Stimulated activated naive CD4-positive, alpha-beta T cell treated with Interleukin-2 at 50 U/mL for 16 hours (primary cell): ENCODE measurements around the gene PRSS2.
A peak's percentile ranks its signal among the peaks of the same experiment; 100 is the strongest.

Experiments used
- DNase-seq: peaks from one replicate; lab custom pipeline; 2025; lab: John Stamatoyannopoulos, UW

Gene PRSS2

GRCh38 chr7:142787034-142787768, 16.4 kb downstream of the PRSS2 start:
- DNase-seq, result no peak

GRCh38 chr7:142787783-142788182, 17.0 kb downstream of the PRSS2 start:
- no peak for DNase-seq

GRCh38 chr7:142788303-142789289, 17.8 kb downstream of the PRSS2 start:
- DNase-seq, result no peak

GRCh38 chr7:142789441-142789840, 18.7 kb downstream of the PRSS2 start:
- DNase-seq, result no peak

GRCh38 chr7:142790056-142790455, 19.3 kb downstream of the PRSS2 start:
- no peak for DNase-seq

GRCh38 chr7:142790555-142790954, 19.8 kb downstream of the PRSS2 start:
- DNase-seq, result no peak

GRCh38 chr7:142791502-142791901, 20.7 kb downstream of the PRSS2 start:
- no peak for DNase-seq

- no peak for DNase-seq
These were observed 21.4 kb downstream of the PRSS2 start for GRCh38 chr7:142792129-142792528.

- DNase-seq, result no peak
These were observed 21.8 kb downstream of the PRSS2 start for GRCh38 chr7:142792593-142792992.

- no peak for DNase-seq
These were observed 22.4 kb downstream of the PRSS2 start for GRCh38 chr7:142793156-142793555.

- DNase-seq, result peak; percentile 54
These were observed 24.6 kb downstream of the PRSS2 start for GRCh38 chr7:142795339-142795863.

- no peak for DNase-seq
These were observed 25.3 kb downstream of the PRSS2 start for GRCh38 chr7:142796001-142796500.

- no peak for DNase-seq
These were observed 26.0 kb downstream of the PRSS2 start for GRCh38 chr7:142796501-142797390.

GRCh38 chr7:142797391-142798377, 26.9 kb downstream of the PRSS2 start:
- peak; percentile 26 for DNase-seq

- DNase-seq, result no peak
These were observed 28.0 kb downstream of the PRSS2 start for GRCh38 chr7:142798451-142799436.

- no peak for DNase-seq
These were observed 28.7 kb downstream of the PRSS2 start for GRCh38 chr7:142799437-142799835.

GRCh38 chr7:142800088-142800487, 29.3 kb downstream of the PRSS2 start:
- DNase-seq, result no peak

GRCh38 chr7:142800699-142801260, 30.0 kb downstream of the PRSS2 start:
- no peak for DNase-seq
